Putamen (tissue), 1 donor: ENCODE measurements around the gene B3GAT3.
"Not testable (repeated sequence)": the region's sequence is repeated elsewhere in the genome, so short reads cannot be mapped to it uniquely, and the experiment has no call there.

ENCODE experiments used
- DNase-seq: peaks from one replicate; pipeline ENCODE4 v3.0.0-alpha.2; 2016; ENCODE audit warnings: low spot score

The B3GAT3 gene

GRCh38 chr11:62577046-62577714 is 44.6 kb downstream of the B3GAT3 start:
- DNase-seq, result no peak

- no peak for DNase-seq
Measured at GRCh38 chr11:62575837-62576236, 45.9 kb downstream of the B3GAT3 start.

GRCh38 chr11:62575156-62575555 is 46.6 kb downstream of the B3GAT3 start:
- DNase-seq, result no peak

GRCh38 chr11:62574363-62575071 is 47.3 kb downstream of the B3GAT3 start:
- peak; percentile 77 for DNase-seq

GRCh38 chr11:62573592-62574362 is 48.0 kb downstream of the B3GAT3 start, which contains the start of gene EEF1G:
TSS of gene EEF1G (minus strand) at chr11:62573891. CDS start at chr11:62573842, 49 bp downstream.
- peak; percentile 100 for DNase-seq

GRCh38 chr11:62573006-62573591 is 48.7 kb downstream of the B3GAT3 start:
- DNase-seq, result no peak

GRCh38 chr11:62572431-62572830 is 49.4 kb downstream of the B3GAT3 start:
- DNase-seq, result no peak

GRCh38 chr11:62571493-62571892 is 50.3 kb downstream of the B3GAT3 start:
- DNase-seq, result not testable (repeated sequence)

- not testable (repeated sequence) for DNase-seq
Measured at GRCh38 chr11:62570903-62571302, 50.9 kb downstream of the B3GAT3 start.

- DNase-seq, result no peak
Measured at GRCh38 chr11:62569611-62570010, 52.2 kb downstream of the B3GAT3 start.

- no peak for DNase-seq
Measured at GRCh38 chr11:62567018-62567633, 54.7 kb downstream of the B3GAT3 start.

- DNase-seq, result no peak
Measured at GRCh38 chr11:62566247-62566646, 55.5 kb downstream of the B3GAT3 start.
